Measurements from ENCODE around the gene LENG8. TPM values are rescaled to one million over a fixed set of nuclear protein-coding genes. Genes with fewer than 3 reads are reported as not detected.

The LENG8 gene
- total RNA-seq, 1 experiment from 2014 or later, result 148 TPM

DNA sequence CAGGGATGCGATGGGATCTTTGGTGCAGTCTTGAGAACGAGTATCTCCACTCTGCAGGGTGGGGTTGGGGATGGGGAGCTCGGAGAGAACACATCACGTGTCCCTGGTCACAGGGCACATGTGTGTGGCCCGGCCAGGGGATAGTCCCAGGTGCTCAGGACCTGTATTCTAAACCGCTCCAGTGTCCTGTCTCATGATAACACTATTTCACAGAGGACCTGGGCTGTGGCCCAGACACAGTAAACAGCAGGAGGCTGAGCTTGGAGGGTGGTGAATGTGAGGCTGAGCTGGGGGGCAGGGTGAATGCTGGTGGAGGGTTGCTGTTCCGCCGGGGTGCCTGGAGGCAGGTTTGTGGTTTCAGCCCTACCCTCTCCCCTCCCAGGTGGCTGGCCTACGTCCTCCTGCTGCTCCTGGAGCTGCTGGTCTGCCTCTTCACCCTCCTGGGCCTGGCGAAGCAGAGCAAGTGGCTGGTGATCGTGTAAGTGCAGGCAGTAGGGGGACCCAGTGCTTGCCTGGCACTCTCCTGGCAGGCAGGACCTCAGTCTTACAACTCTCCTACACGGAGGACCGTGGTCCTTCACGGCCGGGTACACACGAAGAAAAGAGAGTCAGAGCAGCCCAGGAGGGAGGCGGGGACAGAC, 22.6 kb upstream of the LENG8 start:
- Histone ChIP-seq H4K20me1 (ENCODE audit: control insufficient read depth, insufficient read depth, insufficient read length) (no peaks in the 10 kb centered on the region), H3K4me1 (ENCODE audit: insufficient read depth, low read length) (no peaks in the 10 kb centered on the region; the same call in 1 of the 2 replicates), H3T11ph (ENCODE audit: low read length) (no peak overlapping the region), H3K27ac (ENCODE audit: insufficient read length, low read depth, low read length) (no peak overlapping the region), H2BK15ac (ENCODE audit: low read depth, low read length) (no peak overlapping the region), H2BK20ac (ENCODE audit: low read depth, low read length, poor library complexity, severe bottlenecking) (no peak overlapping the region), H3K27me3 (ENCODE audit: insufficient read depth, low read length) (no peaks in the 10 kb centered on the region; the same call in 1 of the 2 replicates), H2BK12ac (ENCODE audit: insufficient read length, low read depth, low read length) (no peak overlapping the region), H3K18ac (ENCODE audit: insufficient read length, low read depth, low read length) (no peak overlapping the region), H2BK120ac (ENCODE audit: low read depth, low read length, poor library complexity, severe bottlenecking) (no peak overlapping the region), H4K5ac (ENCODE audit: insufficient read length, low read depth, low read length) (no peak overlapping the region), H3K79me1 (ENCODE audit: insufficient read depth, low read depth, low read length, poor library complexity, severe bottlenecking) (no peaks in the 10 kb centered on the region), H4K8ac (replicated peaks; ENCODE audit: insufficient read length, low read depth, low read length) (no peak overlapping the region), H2AK5ac (ENCODE audit: insufficient read length, low read length) (no peak overlapping the region), H3K4me2 (ENCODE audit: insufficient read depth, insufficient read length, low read length) (no peak overlapping the region), H3K56ac (ENCODE audit: insufficient read length, low read depth, low read length) (no peak overlapping the region), H3K9ac (ENCODE audit: extremely low read depth, insufficient read length, low read length) (no peak overlapping the region), H2AFZ (ENCODE audit: low read length) (no peak overlapping the region), H3K23ac (ENCODE audit: insufficient read length, low read depth, low read length) (no peak overlapping the region), H4K91ac (ENCODE audit: insufficient read length, low read depth, low read length) (no peak overlapping the region), H3K23me2 (ENCODE audit: insufficient read length, low read depth, low read length, poor library complexity, severe bottlenecking) (peaks cover 3% of the 10 kb centered on the region), H3K14ac (ENCODE audit: insufficient read depth, low read length) (no peak overlapping the region; the same call in 1 of the 2 replicates), H3K9me3 (ENCODE audit: control insufficient read depth, low read depth, low read length) (no peaks in the 10 kb centered on the region), H3K79me2 (ENCODE audit: insufficient read depth, low read length) (no peaks in the 10 kb centered on the region), H3K4ac (ENCODE audit: low read depth, low read length) (no peak overlapping the region), H2BK5ac (ENCODE audit: insufficient read length, low read length) (no peak overlapping the region)
- Mint-ChIP-seq H3K27me3 (ENCODE audit: low read depth) (peaks cover 75% of the 10 kb centered on the region), H3K4me1 (peaks cover 26 to 41% of the 10 kb centered on the region in 2 experiments), H3K36me3 (ENCODE audit: insufficient read depth in 1 of 3, low read depth in 3 of 3) (peaks cover 21 to 49% (median 47%) of the 10 kb centered on the region in 3 experiments; a peak in 6 of 7 replicates), H3K9me3 (peaks cover 0 to 3% of the 10 kb centered on the region in 2 experiments; a peak in 1 of 5 replicates), H3K4me3 (no peak overlapping the region), H3K27ac (peak overlapping the region in 2 of 3 experiments; percentile 22 to 66; a peak in 3 of 7 replicates)
- no peak for DNase-seq
- TF ChIP-seq, protein P1, sequence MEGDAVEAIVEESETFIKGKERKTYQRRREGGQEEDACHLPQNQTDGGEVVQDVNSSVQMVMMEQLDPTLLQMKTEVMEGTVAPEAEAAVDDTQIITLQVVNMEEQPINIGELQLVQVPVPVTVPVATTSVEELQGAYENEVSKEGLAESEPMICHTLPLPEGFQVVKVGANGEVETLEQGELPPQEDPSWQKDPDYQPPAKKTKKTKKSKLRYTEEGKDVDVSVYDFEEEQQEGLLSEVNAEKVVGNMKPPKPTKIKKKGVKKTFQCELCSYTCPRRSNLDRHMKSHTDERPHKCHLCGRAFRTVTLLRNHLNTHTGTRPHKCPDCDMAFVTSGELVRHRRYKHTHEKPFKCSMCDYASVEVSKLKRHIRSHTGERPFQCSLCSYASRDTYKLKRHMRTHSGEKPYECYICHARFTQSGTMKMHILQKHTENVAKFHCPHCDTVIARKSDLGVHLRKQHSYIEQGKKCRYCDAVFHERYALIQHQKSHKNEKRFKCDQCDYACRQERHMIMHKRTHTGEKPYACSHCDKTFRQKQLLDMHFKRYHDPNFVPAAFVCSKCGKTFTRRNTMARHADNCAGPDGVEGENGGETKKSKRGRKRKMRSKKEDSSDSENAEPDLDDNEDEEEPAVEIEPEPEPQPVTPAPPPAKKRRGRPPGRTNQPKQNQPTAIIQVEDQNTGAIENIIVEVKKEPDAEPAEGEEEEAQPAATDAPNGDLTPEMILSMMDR (conservative IDR thresholded peaks at IDR 0.05), result no peak
- WGBS (ENCODE audit: extremely low coverage, insufficient read length, low lambda C conversion rate), result no CpG with 5 or more reads among the region's 17 CpGs

Measured in H9 (cell line).